Effector memory CD8-positive, alpha-beta T cell (primary cell): Measurements from ENCODE around the gene ATM.
"Not testable (repeated sequence)": the region's sequence is repeated elsewhere in the genome, so short reads cannot be mapped to it uniquely, and the experiment has no call there.

ENCODE experiments used
- ATAC-seq: fragments of 150-1000 bp; cut with Tn5 transposase; replicated peaks from 2 replicates; pipeline ENCODE4 v1.10.0; 2021; ENCODE audit warnings: mild to moderate bottlenecking, moderate library complexity
- DNase-seq, 3 experiments: peaks; one replicate each; pipeline ENCODE4 v3.0.0; 2021
- H3K27ac Mint-ChIP-seq, 2 donors: one replicate each; pipeline ENCODE4 v1.8.0; 2022; ENCODE audit warnings: mild to moderate bottlenecking in 2 of 2, mixed read lengths in 2 of 2, moderate library complexity in 2 of 2
- H3K27me3 Mint-ChIP-seq, 2 donors: one replicate each; pipeline ENCODE4 v1.8.0; 2022; ENCODE audit warnings: mixed read lengths in 2 of 2
- H3K36me3 Mint-ChIP-seq: one replicate; pipeline ENCODE4 v1.8.0; 2022; ENCODE audit warnings: mild to moderate bottlenecking, moderate library complexity, mixed read lengths; ENCODE audit not compliant: insufficient read depth
- H3K4me1 Mint-ChIP-seq, 2 donors: one replicate each; pipeline ENCODE4 v1.8.0; 2022; ENCODE audit warnings: low read depth in 2 of 2, mixed read lengths in 2 of 2
- H3K4me3 Mint-ChIP-seq, 2 donors: one replicate each; pipeline ENCODE4 v1.8.0; 2022; ENCODE audit warnings: mild to moderate bottlenecking in 2 of 2, mixed read lengths in 2 of 2, moderate library complexity in 2 of 2
- H3K9me3 Mint-ChIP-seq, 2 donors: one replicate each; pipeline ENCODE4 v1.8.0; 2022; ENCODE audit warnings: mixed read lengths in 2 of 2

Gene ATM

GRCh38 chr11:108373505-108373904, 150.6 kb downstream of the ATM start:
- H3K9me3 Mint-ChIP-seq, H3K36me3 Mint-ChIP-seq, H3K4me1 Mint-ChIP-seq, H3K4me3 Mint-ChIP-seq, H3K27ac Mint-ChIP-seq, DNase-seq, ATAC-seq, H3K27me3 Mint-ChIP-seq: not testable (repeated sequence)

DNA sequence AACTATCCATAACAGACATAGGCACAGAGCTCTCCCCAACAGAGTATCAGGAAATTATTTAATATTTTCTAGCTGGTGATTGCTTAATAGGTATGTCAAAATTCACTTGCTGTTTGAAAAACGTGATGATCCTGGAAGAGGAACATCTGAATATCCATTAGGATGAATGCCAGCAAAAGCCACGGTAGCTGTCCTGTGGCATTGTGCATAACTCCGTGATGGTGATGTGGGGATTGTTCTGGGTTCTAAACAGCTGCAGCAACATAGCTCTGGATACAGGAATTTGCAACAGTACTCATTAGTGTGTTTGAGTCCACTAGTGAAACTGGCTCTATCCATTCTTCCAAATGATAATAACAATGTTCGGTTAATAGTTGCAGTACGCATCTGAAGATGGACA, 165.7 kb downstream of the ATM start:
- DNase-seq (no peak), ATAC-seq (no peak)
- H3K4me3 Mint-ChIP-seq, result no peak overlapping the region
- H3K27me3 Mint-ChIP-seq, result no peaks in the 10 kb centered on the region
- H3K4me1 Mint-ChIP-seq, result no peaks in the 10 kb centered on the region
- H3K27ac Mint-ChIP-seq, result peak overlapping the region in 1 of 2 donors; percentile 3
- no peaks in the 10 kb centered on the region for H3K36me3 Mint-ChIP-seq
- H3K9me3 Mint-ChIP-seq, result no peaks in the 10 kb centered on the region

GRCh38 chr11:108392353-108392752, 169.5 kb downstream of the ATM start:
- Mint-ChIP-seq H3K36me3 (no peaks in the 10 kb centered on the region), H3K4me3 (no peak overlapping the region), H3K9me3 (no peaks in the 10 kb centered on the region), H3K27ac (no peak overlapping the region), H3K4me1 (no peaks in the 10 kb centered on the region), H3K27me3 (no peaks in the 10 kb centered on the region)
- DNase-seq (no peak), ATAC-seq (no peak)

GRCh38 chr11:108393046-108393445, 170.2 kb downstream of the ATM start:
- DNase-seq (no peak), ATAC-seq (no peak)
- H3K4me3 Mint-ChIP-seq, result no peak overlapping the region
- H3K27ac Mint-ChIP-seq, result no peak overlapping the region
- no peaks in the 10 kb centered on the region for H3K4me1 Mint-ChIP-seq
- no peaks in the 10 kb centered on the region for H3K9me3 Mint-ChIP-seq
- no peaks in the 10 kb centered on the region for H3K36me3 Mint-ChIP-seq
- H3K27me3 Mint-ChIP-seq, result no peaks in the 10 kb centered on the region

- Mint-ChIP-seq H3K36me3 (no peaks in the 10 kb centered on the region), H3K27me3 (no peaks in the 10 kb centered on the region), H3K4me3 (no peak overlapping the region), H3K27ac (no peak overlapping the region), H3K9me3 (no peaks in the 10 kb centered on the region), H3K4me1 (no peaks in the 10 kb centered on the region)
- DNase-seq (no peak), ATAC-seq (no peak)
These were observed 171.9 kb downstream of the ATM start for GRCh38 chr11:108394744-108395284.

DNA sequence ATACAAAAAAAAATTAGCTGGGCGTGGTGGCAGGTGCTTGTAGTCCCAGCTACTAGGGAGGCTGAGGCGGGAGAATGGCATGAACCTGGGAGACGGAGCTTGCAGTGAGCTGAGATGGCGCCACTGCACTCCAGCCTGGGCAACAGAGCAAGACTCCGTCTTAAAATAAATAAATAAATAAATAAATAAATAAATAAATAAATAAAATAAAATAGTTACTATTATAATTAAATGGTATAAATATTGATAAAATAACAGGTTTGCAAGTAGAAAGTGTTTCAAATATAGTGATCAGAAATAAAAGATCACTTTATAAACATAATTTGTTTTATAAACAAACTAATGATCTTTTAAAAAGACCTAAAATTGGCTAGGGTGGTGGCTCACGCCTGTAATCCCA, 173.8 kb downstream of the ATM start:
- ATAC-seq, H3K27me3 Mint-ChIP-seq, DNase-seq, H3K27ac Mint-ChIP-seq, H3K36me3 Mint-ChIP-seq, H3K4me1 Mint-ChIP-seq, H3K9me3 Mint-ChIP-seq, H3K4me3 Mint-ChIP-seq: not testable (repeated sequence)

DNA sequence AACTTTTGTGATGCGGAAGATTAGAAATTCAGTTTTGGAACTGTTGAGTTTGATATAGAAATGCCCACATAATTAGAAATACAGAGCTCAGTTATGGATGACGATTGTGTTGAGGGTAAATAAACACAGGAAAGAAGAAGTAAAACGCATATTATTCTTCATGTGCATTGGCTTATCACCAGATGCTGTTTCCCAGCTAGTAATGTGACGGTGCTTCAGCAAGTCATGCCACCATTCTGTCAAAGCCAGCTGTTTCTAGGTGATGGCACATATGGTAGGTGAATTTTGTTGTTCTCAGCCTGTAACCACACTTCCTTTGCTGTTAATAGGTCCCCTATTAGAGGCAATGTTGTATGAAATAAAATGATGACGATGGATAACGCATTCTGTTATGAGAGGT, 175.6 kb downstream of the ATM start:
- no peaks in the 10 kb centered on the region for H3K4me1 Mint-ChIP-seq
- ATAC-seq, result no peak
- no peaks in the 10 kb centered on the region for H3K9me3 Mint-ChIP-seq
- H3K4me3 Mint-ChIP-seq, result no peak overlapping the region
- DNase-seq, result no peak
- no peaks in the 10 kb centered on the region for H3K36me3 Mint-ChIP-seq
- no peak overlapping the region for H3K27ac Mint-ChIP-seq
- H3K27me3 Mint-ChIP-seq, result no peaks in the 10 kb centered on the region

DNA sequence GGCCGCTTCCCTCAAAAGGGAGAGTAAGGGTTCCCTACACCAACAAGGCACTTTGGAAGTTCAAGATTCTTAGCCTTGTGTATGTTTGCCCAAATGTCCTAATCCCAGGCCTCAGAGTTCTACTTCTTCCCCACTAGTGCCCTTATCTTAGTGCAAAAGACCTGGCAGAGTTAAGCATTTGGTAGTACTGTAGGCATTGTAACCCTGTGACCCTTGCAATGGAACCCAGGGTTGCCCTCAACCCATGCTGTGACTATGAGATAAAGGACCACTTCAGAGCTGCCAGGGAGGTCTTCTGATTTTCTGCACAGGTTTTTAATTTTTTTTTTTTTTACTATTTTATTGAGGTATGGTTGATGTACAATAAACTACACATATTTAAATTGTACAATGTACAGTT, 179.4 kb downstream of the ATM start:
- no peaks in the 10 kb centered on the region for H3K4me1 Mint-ChIP-seq
- ATAC-seq (no peak), DNase-seq (no peak)
- no peaks in the 10 kb centered on the region for H3K27me3 Mint-ChIP-seq
- H3K36me3 Mint-ChIP-seq, result no peaks in the 10 kb centered on the region
- H3K4me3 Mint-ChIP-seq, result no peak overlapping the region
- H3K9me3 Mint-ChIP-seq, result no peaks in the 10 kb centered on the region
- no peak overlapping the region for H3K27ac Mint-ChIP-seq

GRCh38 chr11:108403052-108403451, 180.2 kb downstream of the ATM start:
- no peak overlapping the region for H3K27ac Mint-ChIP-seq
- no peaks in the 10 kb centered on the region for H3K4me1 Mint-ChIP-seq
- DNase-seq, result no peak
- H3K36me3 Mint-ChIP-seq, result no peaks in the 10 kb centered on the region
- no peaks in the 10 kb centered on the region for H3K27me3 Mint-ChIP-seq
- H3K4me3 Mint-ChIP-seq, result no peak overlapping the region
- ATAC-seq, result no peak
- no peaks in the 10 kb centered on the region for H3K9me3 Mint-ChIP-seq

DNA sequence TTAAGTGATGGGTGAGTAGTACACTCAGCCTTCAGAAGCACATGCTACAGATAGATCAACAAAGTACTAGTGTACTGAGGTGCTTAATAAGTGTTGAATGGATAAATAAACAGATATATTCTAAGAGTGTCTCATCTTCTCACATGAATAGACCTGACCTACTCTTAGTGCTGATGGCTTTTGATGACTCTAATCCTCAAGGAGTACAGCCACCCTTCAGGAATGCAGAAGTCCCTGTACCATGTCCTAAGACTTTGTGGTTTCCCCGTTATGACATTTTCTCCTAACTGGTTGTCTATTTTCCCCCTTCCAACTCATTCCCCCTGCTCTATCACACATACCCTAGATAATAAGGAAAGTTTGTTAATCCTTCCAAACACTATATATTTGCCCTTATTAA, 182.8 kb downstream of the ATM start:
- ATAC-seq, result no peak

GRCh38 chr11:108414958-108415357, 192.1 kb downstream of the ATM start:
- Mint-ChIP-seq H3K27ac (no peak overlapping the region), H3K4me1 (no peaks in the 10 kb centered on the region), H3K27me3 (no peaks in the 10 kb centered on the region), H3K36me3 (no peaks in the 10 kb centered on the region), H3K9me3 (no peaks in the 10 kb centered on the region), H3K4me3 (no peak overlapping the region)
- no peak for ATAC-seq
- DNase-seq, result no peak

More for the DNA sequence above, 182.8 kb downstream of the ATM start:
- H3K4me3 Mint-ChIP-seq, result no peak overlapping the region
- H3K4me1 Mint-ChIP-seq, result no peaks in the 10 kb centered on the region
- peaks cover 0 to 8% of the 10 kb centered on the region in 2 donors for H3K27me3 Mint-ChIP-seq
- no peak overlapping the region for H3K27ac Mint-ChIP-seq
- H3K36me3 Mint-ChIP-seq, result no peaks in the 10 kb centered on the region
- DNase-seq, result no peak
- H3K9me3 Mint-ChIP-seq, result no peaks in the 10 kb centered on the region

- H3K27ac Mint-ChIP-seq, H3K27me3 Mint-ChIP-seq, H3K9me3 Mint-ChIP-seq, H3K4me1 Mint-ChIP-seq, H3K36me3 Mint-ChIP-seq, ATAC-seq, H3K4me3 Mint-ChIP-seq: not testable (repeated sequence)
- peak; percentile 20 to 41 (median 32) for DNase-seq
These were observed 194.7 kb downstream of the ATM start for GRCh38 chr11:108417551-108417950.
